NOMO-1 treated with dmso at 0.1 percent for 144 hours (cell line): ENCODE measurements around the gene SRGN.
A peak's percentile ranks its signal among the peaks of the same experiment; 100 is the strongest.
"Not testable (repeated sequence)": the region's sequence is repeated elsewhere in the genome, so short reads cannot be mapped to it uniquely, and the experiment has no call there.

Experiments used
- DNase-seq: peaks from one replicate; lab custom pipeline; 2025; ENCODE audit not compliant: unreplicated experiment; lab: John Stamatoyannopoulos, UW

The SRGN gene

DNA sequence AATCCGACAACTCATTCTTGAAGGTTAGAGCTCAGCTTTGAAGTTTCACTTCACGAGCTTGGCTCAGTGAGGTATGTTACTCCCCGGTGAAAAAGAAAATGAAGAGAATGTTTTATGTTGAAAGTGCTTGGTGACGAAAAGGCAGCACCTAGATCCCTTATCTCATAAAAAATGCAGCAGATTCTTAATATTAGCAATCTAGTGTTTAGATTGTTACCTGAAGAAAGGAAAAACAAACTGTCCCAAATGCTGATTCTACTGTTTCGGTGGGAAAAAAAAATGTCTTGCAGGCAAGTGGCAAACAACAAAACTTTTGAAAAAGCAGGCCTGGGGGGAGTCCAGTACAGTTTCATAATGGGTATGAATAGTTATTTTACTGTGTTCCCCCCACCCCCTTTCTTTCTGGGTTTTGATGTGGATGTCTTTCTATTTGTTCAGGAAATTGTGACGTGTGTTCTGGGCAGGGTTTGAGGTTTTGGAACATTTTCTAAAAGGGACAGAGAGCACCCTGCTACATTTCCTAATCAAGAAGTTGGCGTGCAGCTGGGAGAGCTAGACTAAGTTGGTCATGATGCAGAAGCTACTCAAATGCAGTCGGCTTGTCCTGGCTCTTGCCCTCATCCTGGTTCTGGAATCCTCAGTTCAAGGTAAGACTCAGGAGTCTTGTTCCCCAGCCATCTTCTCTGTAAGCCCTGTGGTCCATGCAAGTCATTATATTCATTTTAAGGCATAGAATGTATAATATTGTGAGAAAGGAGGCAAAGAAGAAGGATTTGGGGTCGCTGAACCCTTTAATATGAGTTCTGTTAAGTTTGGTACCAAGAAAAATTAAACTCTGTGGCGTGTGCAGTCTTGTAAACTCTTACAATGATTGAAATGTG lies at the start of gene SRGN:
Gene SRGN (plus strand): TSS at position 514 of the 881 bp plus-strand sequence. CDS start 55 bp downstream, at position 569.
- peak; percentile 98 for DNase-seq

DNA sequence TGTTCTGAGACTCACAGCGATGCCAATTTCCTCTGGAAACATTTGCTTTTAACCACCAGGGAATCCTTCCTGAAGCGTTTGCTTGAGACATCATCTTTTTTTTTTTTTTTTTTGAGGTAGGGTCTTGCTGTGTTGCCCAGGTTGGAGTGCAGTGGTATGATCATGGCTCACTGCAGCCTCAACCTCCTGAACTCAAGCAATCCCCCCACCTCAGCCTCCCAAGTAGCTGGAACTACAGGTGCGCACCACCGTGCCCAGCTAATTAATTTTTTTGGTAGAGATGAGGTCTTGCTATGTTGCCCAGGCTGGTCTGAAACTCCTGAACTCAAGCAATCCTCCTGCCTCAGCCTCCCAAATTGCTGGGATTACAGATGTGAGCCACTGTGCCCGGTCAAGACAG lies 47.0 kb upstream of the SRGN start:
- not testable (repeated sequence) for DNase-seq

DNA sequence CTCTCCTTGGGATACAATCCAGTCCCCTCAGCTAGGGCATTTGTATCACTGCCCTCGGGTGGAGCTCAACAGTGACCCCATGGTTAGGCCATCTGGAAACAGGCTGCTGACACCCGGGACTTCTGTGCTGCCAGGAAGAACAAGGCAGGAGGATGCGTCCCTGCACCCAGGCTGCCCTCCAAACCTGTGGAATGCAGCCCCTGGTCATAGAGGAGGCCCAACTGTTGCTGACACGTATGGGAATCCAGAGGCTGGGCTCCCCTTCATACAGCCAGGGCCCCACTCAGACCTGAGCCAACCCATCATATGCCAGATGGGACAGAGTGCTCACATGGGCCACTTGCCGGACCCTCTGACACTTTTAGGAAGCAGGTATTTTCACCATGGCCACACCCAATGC lies 45.5 kb upstream of the SRGN start:
- no peak for DNase-seq

DNA sequence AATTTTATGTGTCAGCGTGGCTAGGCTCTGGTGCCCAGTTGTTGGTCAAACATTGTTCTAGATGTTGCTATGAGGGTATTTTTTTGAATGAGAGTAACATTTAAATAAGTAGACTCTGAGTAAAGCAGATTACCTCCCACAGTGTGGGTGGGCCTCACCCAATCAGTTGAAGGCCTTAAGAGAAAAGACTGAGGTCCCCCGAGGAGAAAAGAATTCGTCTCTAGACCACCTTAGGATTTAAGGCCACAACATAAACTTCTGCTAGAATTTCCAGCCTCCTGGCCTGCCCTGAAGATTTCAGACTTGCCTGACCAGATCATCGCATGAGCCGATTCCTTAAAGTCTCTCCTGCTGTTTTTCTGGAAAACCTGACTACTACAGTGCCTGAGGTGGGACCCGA lies 45.1 kb upstream of the SRGN start:
- no peak for DNase-seq

- no peak for DNase-seq
Observed at GRCh38 chr10:69043931-69044531, 43.9 kb upstream of the SRGN start.

DNA sequence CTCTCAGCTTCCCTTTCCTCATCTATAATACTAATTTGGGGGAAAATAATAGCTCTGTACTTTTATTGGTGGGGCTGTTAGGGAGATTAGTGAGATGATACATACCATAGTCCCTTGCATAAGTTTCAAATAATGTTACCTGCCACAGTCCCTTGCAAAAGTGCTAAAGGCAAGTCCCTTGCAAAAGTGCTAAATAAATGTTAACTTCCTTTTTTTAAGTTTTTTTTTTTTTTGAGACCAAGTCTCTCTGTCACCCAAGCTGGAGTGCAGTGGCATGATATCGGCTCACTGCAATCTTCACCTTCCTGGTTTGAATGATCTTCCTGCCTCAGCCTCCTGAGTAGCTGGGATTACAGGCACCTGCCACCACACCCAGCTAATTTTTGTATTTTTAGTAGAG lies 43.4 kb upstream of the SRGN start:
- peak; percentile 69 for DNase-seq

DNA sequence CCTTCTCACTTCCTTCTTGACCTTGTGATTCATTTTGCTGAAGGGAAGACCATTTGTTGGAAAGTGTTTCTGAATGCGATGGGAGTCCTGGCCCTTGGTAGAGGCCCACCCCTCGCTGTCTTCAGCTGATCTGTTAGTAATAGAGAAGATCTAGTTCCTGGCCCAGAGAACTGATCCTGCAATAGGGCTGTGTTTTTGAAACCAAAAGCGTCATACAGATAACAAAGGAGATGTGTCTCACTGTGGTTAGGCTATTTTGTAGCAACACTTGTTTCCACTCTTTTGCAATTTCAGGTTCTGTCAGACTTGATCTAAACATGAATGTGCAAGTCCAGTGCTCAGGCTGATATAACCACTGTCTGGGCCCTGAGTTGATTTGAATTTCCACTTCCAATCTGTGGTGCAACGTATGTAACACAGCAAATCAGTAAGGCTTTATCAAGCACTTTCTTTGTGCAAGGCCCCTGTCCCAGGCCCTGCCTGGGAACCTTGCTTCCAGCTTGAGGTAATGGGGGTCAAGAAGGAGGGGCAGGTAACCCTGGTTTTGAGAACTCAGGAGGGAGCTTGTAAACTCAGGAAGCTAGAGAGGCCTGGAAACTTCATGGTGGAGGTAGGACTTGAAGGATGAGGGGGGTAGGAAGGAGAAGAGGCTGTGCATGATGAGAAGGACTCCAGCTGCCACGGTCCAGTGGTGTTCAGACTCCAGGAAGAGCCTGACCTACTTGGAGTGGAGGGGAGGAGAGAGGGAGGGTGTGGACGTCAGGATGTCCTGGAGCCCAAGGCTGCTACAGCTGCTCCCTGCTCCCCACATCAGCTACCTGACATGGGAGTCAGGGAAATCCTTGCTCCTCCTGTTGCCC lies 42.2 kb upstream of the SRGN start:
- peak; percentile 77 for DNase-seq

GRCh38 chr10:69047111-69047832 lies 40.6 kb upstream of the SRGN start:
- DNase-seq = no peak

DNA sequence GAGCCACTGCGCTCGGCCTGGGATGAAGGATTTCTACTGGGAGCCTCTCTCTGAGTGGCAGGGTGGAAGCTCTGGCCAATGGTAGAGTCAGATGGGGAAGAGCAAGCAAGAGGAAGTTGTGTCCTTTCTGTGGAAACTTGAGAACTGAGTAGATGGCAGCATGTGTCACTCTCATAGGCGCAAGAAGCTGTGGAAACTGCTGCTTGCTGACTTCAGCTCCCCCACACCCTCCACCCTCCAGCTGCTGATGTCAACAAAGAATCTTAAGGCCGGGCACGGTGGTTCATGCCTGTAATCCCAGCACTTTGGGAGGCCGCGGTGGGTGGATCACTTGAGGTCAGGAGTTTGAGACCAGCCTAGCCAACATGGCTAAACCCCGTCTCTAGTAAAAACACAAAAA lies 39.8 kb upstream of the SRGN start:
- peak; percentile 82 for DNase-seq

GRCh38 chr10:69049566-69049961 lies 38.3 kb upstream of the SRGN start:
- DNase-seq = peak; percentile 35

- peak; percentile 40 for DNase-seq
Observed at GRCh38 chr10:69051303-69051702, 36.6 kb upstream of the SRGN start.

DNA sequence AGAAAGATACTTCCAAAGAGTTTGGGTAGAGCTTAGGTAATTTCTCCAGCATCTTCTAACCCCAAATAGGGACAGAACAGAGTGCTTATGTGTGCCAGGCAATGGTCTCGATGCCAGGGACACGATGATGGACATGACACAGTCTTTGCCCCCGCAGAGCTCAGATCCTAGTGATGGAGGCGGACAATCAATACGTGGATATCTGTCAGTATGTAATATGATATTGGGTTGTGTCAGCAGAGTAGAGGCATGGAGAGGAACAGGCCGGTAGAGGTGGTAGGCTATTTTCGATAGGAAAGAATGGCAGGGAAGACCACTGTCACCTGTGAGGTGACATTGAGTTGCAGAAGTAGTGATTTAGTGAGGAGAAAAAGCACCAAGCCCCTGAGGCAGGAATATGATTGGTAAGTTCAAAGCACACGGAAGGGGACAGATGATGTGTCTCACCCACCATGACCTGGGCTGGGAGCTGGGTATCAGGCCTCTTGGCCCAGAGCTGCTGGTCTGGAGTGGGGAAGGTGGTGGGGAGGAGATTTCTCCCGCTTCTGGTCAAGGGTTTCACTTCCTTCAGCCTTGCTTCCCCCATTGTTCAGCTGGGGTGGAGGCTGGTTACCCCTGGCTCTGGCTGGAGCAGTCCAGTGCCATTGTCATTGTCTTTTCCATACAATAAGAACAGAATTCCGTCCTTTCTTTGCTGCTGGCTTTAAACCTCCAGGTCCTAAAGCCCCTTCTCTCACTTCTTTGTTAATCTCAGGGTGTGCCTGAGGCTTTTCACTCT lies 36.0 kb upstream of the SRGN start:
- no peak for DNase-seq

DNA sequence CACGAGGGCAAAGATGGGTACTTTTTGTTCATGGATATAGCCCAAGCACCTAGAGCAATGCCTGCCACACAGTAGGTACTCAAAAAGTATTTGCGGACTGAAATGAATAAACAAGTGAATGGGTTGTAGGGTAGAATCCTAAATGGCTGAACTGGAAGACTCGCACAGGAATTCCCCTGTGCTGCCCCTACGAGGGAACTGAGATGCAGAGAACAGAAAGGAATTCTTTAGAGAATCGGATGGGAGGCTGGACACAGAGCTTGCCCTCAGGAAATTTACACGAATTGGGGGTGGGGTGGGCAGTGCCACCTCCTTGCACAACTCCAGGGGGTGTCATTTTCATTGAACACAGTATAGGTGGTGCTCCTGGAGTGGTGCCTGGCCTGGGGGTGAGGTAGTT lies 35.2 kb upstream of the SRGN start:
- DNase-seq = no peak

DNA sequence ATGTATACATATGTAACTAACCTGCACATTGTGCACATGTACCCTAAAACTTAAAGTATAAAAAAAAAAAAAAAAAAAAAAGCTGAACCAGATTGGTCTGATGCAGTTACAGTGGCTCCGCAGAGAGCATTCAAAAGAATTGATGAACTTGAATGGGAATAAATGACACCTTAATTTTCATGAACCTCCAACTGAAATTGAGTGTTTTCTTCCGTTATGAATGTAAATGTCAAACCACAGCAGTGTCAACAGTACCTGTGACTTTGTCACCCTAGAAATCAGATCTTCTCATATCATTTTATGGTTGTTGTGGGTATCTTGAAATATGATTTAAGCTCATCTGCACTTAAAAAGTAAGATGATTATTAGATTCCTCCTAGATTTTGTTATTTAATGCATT lies 32.7 kb upstream of the SRGN start:
- DNase-seq = no peak

DNA sequence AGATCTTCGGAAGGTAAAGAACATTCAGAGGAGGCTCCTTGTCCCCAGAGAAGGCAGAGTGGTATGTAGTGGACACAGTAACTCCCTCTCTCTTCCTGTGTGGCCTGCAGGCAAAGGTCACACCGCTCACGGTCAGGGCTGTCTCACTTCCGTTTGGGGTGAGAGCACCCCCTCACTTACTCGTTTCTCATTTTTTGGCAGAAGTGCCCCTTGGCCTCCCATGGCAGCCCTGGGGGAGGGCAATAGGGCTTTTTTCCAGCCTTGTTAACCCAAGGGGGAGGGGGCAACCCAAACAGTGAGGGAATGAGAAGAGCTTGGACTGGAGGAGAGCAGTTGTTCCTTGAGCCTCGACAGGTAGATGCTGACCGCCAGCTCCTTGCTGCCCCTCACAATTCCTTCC lies 31.8 kb upstream of the SRGN start:
- no peak for DNase-seq

DNA sequence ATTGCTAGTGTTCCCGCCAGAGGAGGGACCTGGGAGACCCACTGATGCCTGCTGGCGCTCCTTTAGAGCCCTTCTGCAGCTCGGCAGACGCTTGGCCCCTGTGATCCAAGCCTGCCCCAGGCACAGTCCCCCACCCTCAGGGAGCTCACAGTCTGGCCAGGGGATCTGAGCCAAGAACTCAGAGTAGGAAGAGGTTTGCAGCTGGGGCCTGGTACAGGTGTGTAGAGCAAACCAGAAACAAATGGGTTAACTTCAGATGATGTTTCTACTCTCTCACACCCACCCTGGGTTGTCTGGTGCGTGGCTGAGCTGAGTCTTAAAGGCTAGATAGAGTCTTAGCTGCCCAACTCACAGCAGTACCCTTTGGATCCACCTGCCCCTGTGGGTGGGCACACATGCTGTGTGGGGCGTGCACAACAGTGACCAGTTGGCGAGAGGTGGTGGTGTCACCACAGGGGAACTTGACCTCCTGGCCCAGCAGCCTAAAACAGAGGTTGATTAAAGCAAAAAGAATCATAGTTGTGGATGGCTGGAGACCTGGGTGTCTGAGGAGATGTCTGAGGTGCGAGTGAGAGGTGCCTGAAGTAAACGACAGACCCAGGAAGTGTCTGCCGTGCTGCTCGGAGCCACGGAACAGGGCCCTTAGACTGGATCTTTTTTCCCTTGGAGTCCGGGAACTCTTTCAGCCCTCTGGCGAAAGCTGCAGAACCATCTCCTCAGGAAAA lies 31.2 kb upstream of the SRGN start:
- DNase-seq = no peak

DNA sequence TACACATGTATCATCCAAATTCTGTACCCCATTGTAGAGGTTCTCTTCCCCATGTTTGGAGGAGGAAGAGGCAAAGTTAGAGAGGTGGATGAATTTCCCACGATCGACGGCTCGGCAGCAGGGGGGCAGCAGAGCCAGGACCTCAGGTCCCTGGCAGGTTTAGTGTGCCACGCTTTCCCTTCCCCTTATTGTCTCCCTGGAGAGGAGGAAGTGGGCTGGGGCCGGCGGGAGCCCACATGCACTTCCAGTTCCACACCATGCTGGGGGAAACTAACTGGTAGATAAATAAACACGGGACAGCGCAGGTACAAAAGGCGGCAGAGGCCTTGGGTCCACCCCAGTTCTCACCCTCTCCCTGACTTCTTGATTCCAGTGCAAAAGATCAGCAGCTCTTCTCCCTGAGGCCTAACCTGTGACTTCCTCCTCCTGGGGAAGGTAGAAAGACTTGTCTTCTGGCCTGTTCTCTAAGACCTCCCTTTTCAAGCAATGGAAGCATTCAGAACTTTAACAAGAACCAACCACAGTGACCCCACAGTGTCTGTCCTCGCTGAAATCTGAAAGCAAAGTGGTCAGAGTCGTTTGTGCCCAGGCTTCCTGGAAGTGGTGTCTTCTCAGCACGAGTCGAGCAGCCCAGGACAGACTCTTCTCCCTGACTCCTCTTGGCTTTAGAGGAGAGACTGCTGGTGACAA lies 30.5 kb upstream of the SRGN start:
- peak; percentile 80 for DNase-seq

- DNase-seq = no peak
Observed at GRCh38 chr10:69057951-69058297, 30.0 kb upstream of the SRGN start.
